H9 (cell line): Measurements from ENCODE around the gene CFAP410. TPM values are rescaled to one million over a fixed set of nuclear protein-coding genes. Genes with fewer than 3 reads are reported as not detected.

Source experiments
- DNase-seq: peaks from one replicate; pipeline ENCODE4 v3.0.0-alpha.2; 2017
- H2AFZ ChIP-seq: one replicate; pipeline ENCODE4 v1.6.1; 2013; ENCODE audit warnings: mild to moderate bottlenecking, low read length, control low read depth, moderate library complexity
- H2AK5ac ChIP-seq: 2 replicates; pipeline ENCODE4 v1.6.1; 2013; ENCODE audit warnings: low read length, control low read depth, mixed read lengths; ENCODE audit not compliant: insufficient read length
- H2BK120ac ChIP-seq: one replicate; pipeline ENCODE4 v1.6.1; 2013; ENCODE audit warnings: low read depth, mild to moderate bottlenecking, low read length, control low read depth, inconsistent platforms; ENCODE audit not compliant: poor library complexity, severe bottlenecking
- H2BK12ac ChIP-seq: 2 replicates; pipeline ENCODE4 v1.6.1; 2013; ENCODE audit warnings: low read length, control low read depth, mixed read lengths, low read depth; ENCODE audit not compliant: insufficient read length
- H2BK15ac ChIP-seq: 2 replicates; pipeline ENCODE4 v1.6.1; 2013; ENCODE audit warnings: low read depth, low read length, control low read depth
- H2BK20ac ChIP-seq: one replicate; pipeline ENCODE4 v1.6.1; 2013; ENCODE audit warnings: low read depth, mild to moderate bottlenecking, low read length, control low read depth, inconsistent platforms; ENCODE audit not compliant: poor library complexity, severe bottlenecking
- H2BK5ac ChIP-seq: 2 replicates; pipeline ENCODE4 v1.6.1; 2013; ENCODE audit warnings: low read length, control low read depth, mixed read lengths; ENCODE audit not compliant: insufficient read length
- H3K14ac ChIP-seq: 2 replicates; pipeline ENCODE4 v1.6.1; 2013; ENCODE audit warnings: low read length, control low read depth; ENCODE audit not compliant: insufficient read depth
- H3K18ac ChIP-seq: 2 replicates; pipeline ENCODE4 v1.6.1; 2013; ENCODE audit warnings: low read depth, mild to moderate bottlenecking, mixed read lengths, low read length, control low read depth; ENCODE audit not compliant: insufficient read length
- H3K23ac ChIP-seq: 2 replicates; pipeline ENCODE4 v1.6.1; 2013; ENCODE audit warnings: low read length, control low read depth, mixed read lengths, low read depth; ENCODE audit not compliant: insufficient read length
- H3K23me2 ChIP-seq: 2 replicates; pipeline ENCODE4 v1.6.1; 2013; ENCODE audit warnings: low read depth, mild to moderate bottlenecking, mixed read lengths, low read length, control low read depth; ENCODE audit not compliant: insufficient read length, poor library complexity, severe bottlenecking
- H3K27ac ChIP-seq: 2 replicates; pipeline ENCODE4 v1.5.1; 2013; ENCODE audit warnings: low read length, control low read depth, mixed read lengths, low read depth; ENCODE audit not compliant: insufficient read length
- H3K27me3 ChIP-seq: 2 replicates; pipeline ENCODE4 v1.6.1; 2013; ENCODE audit warnings: low read length, control low read depth, inconsistent platforms; ENCODE audit not compliant: insufficient read depth
- H3K4ac ChIP-seq: 2 replicates; pipeline ENCODE4 v1.6.1; 2013; ENCODE audit warnings: low read depth, mild to moderate bottlenecking, control low read depth, inconsistent platforms, low read length, moderate library complexity
- H3K4me1 ChIP-seq: 2 replicates; pipeline ENCODE4 v1.6.1; 2013; ENCODE audit warnings: low read length, control low read depth, inconsistent platforms; ENCODE audit not compliant: insufficient read depth
- H3K4me2 ChIP-seq: 2 replicates; pipeline ENCODE4 v1.6.1; 2013; ENCODE audit warnings: low read length, control low read depth, mixed read lengths; ENCODE audit not compliant: insufficient read length, insufficient read depth
- H3K56ac ChIP-seq: 2 replicates; pipeline ENCODE4 v1.6.1; 2013; ENCODE audit warnings: low read depth, mild to moderate bottlenecking, mixed read lengths, low read length, control low read depth; ENCODE audit not compliant: insufficient read length
- H3K79me1 ChIP-seq: 2 replicates; pipeline ENCODE4 v1.6.1; 2013; ENCODE audit warnings: low read depth, mild to moderate bottlenecking, moderate library complexity, low read length, control low read depth, inconsistent platforms; ENCODE audit not compliant: insufficient read depth, poor library complexity, severe bottlenecking
- H3K79me2 ChIP-seq: 2 replicates; pipeline ENCODE4 v1.6.1; 2013; ENCODE audit warnings: low read length, control low read depth, inconsistent platforms; ENCODE audit not compliant: insufficient read depth
- H3K9ac ChIP-seq: 2 replicates; pipeline ENCODE4 v1.6.1; 2013; ENCODE audit warnings: low read length, control low read depth, mixed read lengths; ENCODE audit not compliant: insufficient read length; ENCODE audit errors: extremely low read depth
- H3K9me3 ChIP-seq: one replicate; pipeline ENCODE4 v1.6.1; 2013; ENCODE audit warnings: low read depth, low read length, inconsistent platforms; ENCODE audit not compliant: control insufficient read depth
- H3T11ph ChIP-seq: one replicate; pipeline ENCODE4 v1.6.1; 2013; ENCODE audit warnings: mild to moderate bottlenecking, low read length, control low read depth, inconsistent platforms
- H4K20me1 ChIP-seq: one replicate; pipeline ENCODE4 v1.6.1; 2013; ENCODE audit not compliant: control insufficient read depth, insufficient read length, insufficient read depth
- H4K5ac ChIP-seq: 2 replicates; pipeline ENCODE4 v1.6.1; 2013; ENCODE audit warnings: low read depth, mild to moderate bottlenecking, mixed read lengths, low read length, control low read depth; ENCODE audit not compliant: insufficient read length
- H4K8ac ChIP-seq: replicated peaks from 2 replicates; pipeline ENCODE4 v1.6.1; 2013; ENCODE audit warnings: low read length, control low read depth, mixed read lengths, low read depth; ENCODE audit not compliant: insufficient read length
- H4K91ac ChIP-seq: 2 replicates; pipeline ENCODE4 v1.6.1; 2013; ENCODE audit warnings: low read depth, mild to moderate bottlenecking, moderate library complexity, mixed read lengths, low read length, control low read depth; ENCODE audit not compliant: insufficient read length
- H3K27ac Mint-ChIP-seq, 3 experiments: 2 replicates in 2 of 3; 3 replicates in 1 of 3; pipeline ENCODE4 v1.8.0; 2020 to 2021; ENCODE audit warnings: mixed read lengths in 3 of 3, mild to moderate bottlenecking in 1 of 3, moderate library complexity in 1 of 3
- H3K27me3 Mint-ChIP-seq: 2 replicates; pipeline ENCODE4 v1.8.0; 2021; ENCODE audit warnings: low read depth, mild to moderate bottlenecking, moderate library complexity, mixed read lengths
- H3K36me3 Mint-ChIP-seq, 3 experiments: 2 replicates in 2 of 3; 3 replicates in 1 of 3; pipeline ENCODE4 v1.8.0; 2020 to 2021; ENCODE audit warnings: low read depth in 3 of 3, mixed read lengths in 3 of 3; ENCODE audit not compliant: insufficient read depth in 1 of 3
- H3K4me1 Mint-ChIP-seq, 2 experiments: 2 replicates each; pipeline ENCODE4 v1.8.0; 2020; ENCODE audit warnings: mixed read lengths in 2 of 2
- H3K4me3 Mint-ChIP-seq, 2 experiments: 2 replicates in 1 of 2; 3 replicates in 1 of 2; pipeline ENCODE4 v1.8.0; 2020 to 2021; ENCODE audit warnings: mild to moderate bottlenecking in 2 of 2, mixed read lengths in 2 of 2, moderate library complexity in 1 of 2
- H3K9me3 Mint-ChIP-seq, 2 experiments: 2 replicates in 1 of 2; 3 replicates in 1 of 2; pipeline ENCODE4 v1.8.0; 2020; ENCODE audit warnings: mild to moderate bottlenecking in 2 of 2, mixed read lengths in 2 of 2, moderate library complexity in 1 of 2
- CTCF ChIP-seq: fragments of 200-600 bp; sonication (generic); conservative IDR thresholded peaks from 3 replicates; pipeline ENCODE4 v1.8.0; 2021; ENCODE audit warnings: antibody characterized with exemption, mild to moderate bottlenecking
- WGBS: extraction: QIAGEN DNeasy Blood & Tissue Kit; methylation state at CpG from one replicate; pipeline ENCODE4 v1.1.7; 2013; ENCODE audit warnings: missing lambda C conversion rate, low lambda C conversion rate, mixed read lengths; ENCODE audit not compliant: insufficient read length; ENCODE audit errors: extremely low coverage; 5-methylcytosine and 5-hydroxymethylcytosine counted together
- total RNA-seq: library from RNA; stranded (reverse); gene quantifications from 2 replicates; pipeline ENCODE4 v1.2.1, GENCODE V29; 2021

Gene CFAP410
- total RNA-seq, 1 experiment from 2014 or later: 17.0 TPM

DNA sequence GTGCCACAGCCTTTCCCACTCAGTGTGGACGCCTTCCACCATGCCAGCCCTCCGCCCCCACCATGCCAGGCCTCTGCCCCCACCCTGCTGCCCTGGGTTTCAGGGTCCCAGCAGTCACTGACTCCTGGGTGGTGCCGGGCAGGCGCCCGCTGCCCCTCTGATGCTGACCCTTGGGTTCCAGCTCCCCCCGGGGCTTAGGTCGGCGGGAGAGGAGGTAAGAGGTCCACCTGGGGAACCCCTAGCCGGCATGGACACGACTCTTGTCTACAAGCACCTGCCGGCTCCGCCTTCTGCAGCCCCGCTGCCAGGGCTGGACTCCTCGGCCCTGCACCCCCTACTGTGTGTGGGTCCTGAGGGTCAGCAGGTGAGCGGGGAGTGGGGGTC is 46.4 kb downstream of the CFAP410 start:
- no peaks in the 10 kb centered on the region for H3K27me3 ChIP-seq
- H3K27ac ChIP-seq: no peak overlapping the region
- H2BK15ac ChIP-seq: no peak overlapping the region
- no peak overlapping the region for H3K4ac ChIP-seq
- no CpG with 5 or more reads among the region's 15 CpGs for WGBS
- peaks cover 0 to 5% of the 10 kb centered on the region in 2 experiments; a peak in 2 of 4 replicates for H3K4me1 Mint-ChIP-seq
- H3K18ac ChIP-seq: no peak overlapping the region
- peaks cover 6% of the 10 kb centered on the region for H3K27me3 Mint-ChIP-seq
- no peaks in the 10 kb centered on the region for H3K23me2 ChIP-seq
- H2BK120ac ChIP-seq: no peak overlapping the region
- H3K14ac ChIP-seq: no peak overlapping the region
- no peaks in the 10 kb centered on the region for H3K4me1 ChIP-seq
- H3K4me2 ChIP-seq: no peak overlapping the region
- no peak overlapping the region for H2AFZ ChIP-seq
- no peak for TF ChIP-seq CTCF
- H3K56ac ChIP-seq: no peak overlapping the region
- H3K4me3 Mint-ChIP-seq: no peak overlapping the region
- no peak overlapping the region for H3K9ac ChIP-seq
- H4K5ac ChIP-seq: no peak overlapping the region
- no peaks in the 10 kb centered on the region for H4K20me1 ChIP-seq
- no peak overlapping the region for H2BK5ac ChIP-seq
- H3K79me2 ChIP-seq: no peaks in the 10 kb centered on the region
- no peak overlapping the region for H2BK12ac ChIP-seq
- no peak overlapping the region for H3T11ph ChIP-seq
- H4K91ac ChIP-seq: no peak overlapping the region
- H2BK20ac ChIP-seq: no peak overlapping the region
- no peak overlapping the region for H4K8ac ChIP-seq
- DNase-seq: no peak
- H2AK5ac ChIP-seq: no peak overlapping the region
- H3K27ac Mint-ChIP-seq: no peak overlapping the region
- no peaks in the 10 kb centered on the region for H3K9me3 Mint-ChIP-seq
- no peaks in the 10 kb centered on the region for H3K79me1 ChIP-seq
- H3K23ac ChIP-seq: no peak overlapping the region
- H3K9me3 ChIP-seq: no peaks in the 10 kb centered on the region
- no peaks in the 10 kb centered on the region for H3K36me3 Mint-ChIP-seq
